Heart left ventricle (tissue), 16 donors: ENCODE data around the gene UBXN7. TPM values are rescaled to one million over a fixed set of nuclear protein-coding genes. Genes with fewer than 3 reads are reported as not detected.
"Not testable (repeated sequence)": the region's sequence is repeated elsewhere in the genome, so short reads cannot be mapped to it uniquely, and the experiment has no call there.

Source experiments
- ATAC-seq, 4 donors: fragments of 200-7000 bp; cut with Tn5 transposase; one replicate each; pipeline ENCODE4 v1.9.1; 2020 to 2022; ENCODE audit warnings: moderate library complexity in 4 of 4, mild to moderate bottlenecking in 3 of 4, moderate number of reproducible peaks in 1 of 4
- DNase-seq, 5 donors: peaks; one replicate each; pipeline ENCODE4 v3.0.0-alpha.2; 2020
- H3K27ac ChIP-seq, 12 donors: fragments of 200-600 bp; sonication (generic) in 4 of 12; one replicate each; pipeline versions ENCODE4 v1.5.0 to v1.8.0; 2016 to 2022; ENCODE audit warnings: mild to moderate bottlenecking in 2 of 12
- H3K27me3 ChIP-seq, 9 donors: fragments of 200-600 bp; sonication (generic) in 2 of 9; one replicate each; pipeline versions ENCODE4 v1.5.1 to v1.8.0; 2016 to 2022; ENCODE audit warnings: mild to moderate bottlenecking in 3 of 9
- H3K36me3 ChIP-seq, 9 donors: fragments of 200-600 bp; sonication (generic) in 2 of 9; one replicate each; pipeline versions ENCODE4 v1.5.0 to v1.8.0; 2018 to 2022; ENCODE audit warnings: mild to moderate bottlenecking in 2 of 9
- H3K4me1 ChIP-seq, 12 donors: fragments of 200-600 bp; sonication (generic) in 4 of 12; one replicate each; pipeline versions ENCODE4 v1.5.0 to v1.8.0; 2016 to 2022; ENCODE audit warnings: mild to moderate bottlenecking in 3 of 12
- H3K4me3 ChIP-seq, 12 donors: fragments of 200-600 bp; sonication (generic) in 4 of 12; one replicate each; pipeline versions ENCODE4 v1.5.0 to v1.8.0; 2017 to 2022; ENCODE audit warnings: mild to moderate bottlenecking in 9 of 12, moderate library complexity in 4 of 12
- H3K9me3 ChIP-seq, 12 donors: fragments of 200-600 bp; sonication (generic) in 4 of 12; one replicate each; pipeline versions ENCODE4 v1.5.0 to v1.8.0; 2016 to 2022; ENCODE audit warnings: mild to moderate bottlenecking in 1 of 12
- POLR2A ChIP-seq, 2 donors: fragments of 450-650 bp; IDR thresholded peaks; one replicate each; pipeline ENCODE4 v1.6.1; 2017; ENCODE audit warnings: antibody characterized with exemption in 2 of 2, mild to moderate bottlenecking in 2 of 2, moderate library complexity in 2 of 2
- whole genome bisulfite sequencing, 4 donors: extraction: QIAGEN DNeasy Blood & Tissue Kit in 2 of 4; methylation state at CpG; one replicate each; pipeline versions ENCODE4 v1.1.5 to v1.1.7; 2013 to 2018; 5-methylcytosine and 5-hydroxymethylcytosine counted together
- intact Hi-C, 10 donors: fragments of 100-400 bp; cut with DNase I; formaldehyde crosslinking; loops; one replicate each; pipeline versions ENCODE4 v1.11.1 to v1.14.2; 2022
- polyA plus RNA-seq, 2 donors: library from polyadenylated mRNA; stranded (reverse); fragments of 200-250 nt; gene quantifications; one replicate each; pipeline ENCODE4 v1.2.3, GENCODE V29; 2013
- total RNA-seq, 9 donors: library from RNA; depleted of rRNA in 2 of 9; stranded (reverse); fragments of >200 nt in 2 of 9; fragmentation: NEBNext Ultra II Directional in 3 of 9; extraction: Animal tissue kit (Norgen Biotek cat#: 25700) in 3 of 9; gene quantifications; one replicate each; pipeline versions ENCODE4 v1.1.0 to v1.2.4, GENCODE V29; 2016 to 2023
- TF ChIP-seq, protein P1 (sequence below), 12 donors: fragments of 200-600 bp; sonication (generic) in 4 of 12; IDR thresholded peaks; one replicate each; pipeline versions ENCODE4 v1.5.0 to v1.8.0; 2018 to 2022; ENCODE audit warnings: antibody characterized with exemption in 12 of 12, mild to moderate bottlenecking in 5 of 12
- donor health status: ischemic (EF 13 %, LVEDD 7.1; RV severe dilation, severe dysfunction).
- donor health status: healthy with polysubstance abuse.
- donor health status: DM: no; HTN: yes; CAD: no.
- donor health status: DM: no; HTN: no; CAD: no.
- donor health status: ischemic (EF 25% LVEDD 6.9; RV normal size, moderate dysfunction).
- donor health status: ischemic (EF 25% LVEDD 5.7; RV mildly dilated, moderate dysfunction).
- donor health status: healthy.
- donor health status: DM: yes; HTN: yes; CAD: no.
- donor health status: ischemic (EF 35%, LVEDD 5.7; RV mildly dilated, moderate dysfunction).
- donor health status: nonischemic (EF 11% LVEDD 7.7; RV severe dilation, severe dysfunction).
- donor health status: DM: yes; HTN: yes; CAD: no.
- donor health status: PGD.
- donor health status: ischemic (EF 29% LVEDD 5.4; RV normal size, mild dysfunction).
- donor health status: nonischemic (EF 23%, LVEDD 6.1; RV moderate dilation, normal function).

UBXN7 gene
- total and polyA plus RNA-seq, 11 donors = 6.9 to 50.2 (median 25.8) TPM

- TF ChIP-seq, protein P1, sequence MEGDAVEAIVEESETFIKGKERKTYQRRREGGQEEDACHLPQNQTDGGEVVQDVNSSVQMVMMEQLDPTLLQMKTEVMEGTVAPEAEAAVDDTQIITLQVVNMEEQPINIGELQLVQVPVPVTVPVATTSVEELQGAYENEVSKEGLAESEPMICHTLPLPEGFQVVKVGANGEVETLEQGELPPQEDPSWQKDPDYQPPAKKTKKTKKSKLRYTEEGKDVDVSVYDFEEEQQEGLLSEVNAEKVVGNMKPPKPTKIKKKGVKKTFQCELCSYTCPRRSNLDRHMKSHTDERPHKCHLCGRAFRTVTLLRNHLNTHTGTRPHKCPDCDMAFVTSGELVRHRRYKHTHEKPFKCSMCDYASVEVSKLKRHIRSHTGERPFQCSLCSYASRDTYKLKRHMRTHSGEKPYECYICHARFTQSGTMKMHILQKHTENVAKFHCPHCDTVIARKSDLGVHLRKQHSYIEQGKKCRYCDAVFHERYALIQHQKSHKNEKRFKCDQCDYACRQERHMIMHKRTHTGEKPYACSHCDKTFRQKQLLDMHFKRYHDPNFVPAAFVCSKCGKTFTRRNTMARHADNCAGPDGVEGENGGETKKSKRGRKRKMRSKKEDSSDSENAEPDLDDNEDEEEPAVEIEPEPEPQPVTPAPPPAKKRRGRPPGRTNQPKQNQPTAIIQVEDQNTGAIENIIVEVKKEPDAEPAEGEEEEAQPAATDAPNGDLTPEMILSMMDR (IDR thresholded peaks at IDR 0.05) = no peak
- TF ChIP-seq POLR2A (IDR thresholded peaks at IDR 0.05) = no peak
- ATAC-seq (no peak), DNase-seq (no peak)
- Histone ChIP-seq H3K27ac (no peak overlapping the region), H3K36me3 (peaks cover 0 to 93% (median 66%) of the 10 kb centered on the region in 9 donors), H3K9me3 (no peaks in the 10 kb centered on the region), H3K27me3 (no peaks in the 10 kb centered on the region), H3K4me1 (peaks cover 0 to 15% (median 0%) of the 10 kb centered on the region in 12 donors), H3K4me3 (no peak overlapping the region)
- WGBS, 4 donors = 61 to 72% (median 65%) methylated on average over 3 of the region's 3 CpGs
- intact Hi-C loops = no loop called here
Measured at GRCh38 chr3:196397941-196398340, 34.3 kb downstream of the UBXN7 start.

DNA sequence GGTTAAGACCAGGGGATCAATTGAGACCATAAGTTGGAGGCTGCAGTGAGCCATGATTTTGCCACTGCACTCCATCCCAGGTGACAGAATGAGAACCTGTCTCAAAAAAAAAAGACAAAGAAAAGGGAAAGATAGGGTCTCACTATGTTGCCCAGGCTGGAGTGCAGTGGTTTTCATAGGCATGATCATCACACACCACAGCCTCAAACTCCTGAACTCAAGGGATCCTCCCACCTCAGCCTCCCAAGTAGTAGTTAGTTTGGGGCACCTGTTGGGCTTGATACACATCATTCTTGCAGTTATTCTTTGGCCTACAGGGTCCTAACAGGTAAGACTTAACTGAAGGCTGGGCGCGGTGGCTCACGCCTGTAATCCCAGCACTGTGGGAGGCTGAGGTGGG, 42.1 kb downstream of the UBXN7 start:
- H3K4me1 ChIP-seq = peaks cover 0 to 6% (median 0%) of the 10 kb centered on the region in 12 donors
- H3K4me3 ChIP-seq = no peak overlapping the region
- no peaks in the 10 kb centered on the region for H3K27me3 ChIP-seq
- peaks cover 4 to 62% (median 56%) of the 10 kb centered on the region in 9 donors for H3K36me3 ChIP-seq
- intact Hi-C loops = no loop called here
- 98 to 100% (median 98%) methylated on average over 3 of the region's 3 CpGs for WGBS, 4 donors
- H3K9me3 ChIP-seq = peaks cover 0 to 13% (median 0%) of the 10 kb centered on the region in 12 donors
- no peak overlapping the region for H3K27ac ChIP-seq
- DNase-seq (no peak), ATAC-seq (no peak)
- TF ChIP-seq POLR2A (IDR thresholded peaks at IDR 0.05) = no peak
- TF ChIP-seq, protein P1 (IDR thresholded peaks at IDR 0.05) = no peak

GRCh38 chr3:196388956-196389355, 43.3 kb downstream of the UBXN7 start:
- Histone ChIP-seq H3K4me3 (no peak overlapping the region), H3K4me1 (peaks cover 0 to 6% (median 0%) of the 10 kb centered on the region in 12 donors), H3K36me3 (peaks cover 4 to 56% (median 50%) of the 10 kb centered on the region in 9 donors), H3K9me3 (peaks cover 0 to 13% (median 0%) of the 10 kb centered on the region in 12 donors), H3K27ac (no peak overlapping the region), H3K27me3 (no peaks in the 10 kb centered on the region)
- WGBS, 4 donors = 50 to 58% (median 56%) methylated on average over 3 of the region's 3 CpGs
- TF ChIP-seq POLR2A (IDR thresholded peaks at IDR 0.05) = no peak
- TF ChIP-seq, protein P1 (IDR thresholded peaks at IDR 0.05) = no peak
- DNase-seq (no peak), ATAC-seq (no peak)
- intact Hi-C loops = no loop called here

- Histone ChIP-seq H3K36me3 (peaks cover 4 to 47% (median 41%) of the 10 kb centered on the region in 9 donors), H3K9me3 (peaks cover 0 to 13% (median 0%) of the 10 kb centered on the region in 12 donors)
- H3K4me3 ChIP-seq, H3K27ac ChIP-seq, H3K4me1 ChIP-seq, H3K27me3 ChIP-seq, DNase-seq, ATAC-seq, intact Hi-C loops: not testable (repeated sequence)
- WGBS, 4 donors = 90 to 100% (median 98%) methylated on average over 2 of the region's 2 CpGs
Measured at GRCh38 chr3:196387941-196388340, 44.3 kb downstream of the UBXN7 start.

DNA sequence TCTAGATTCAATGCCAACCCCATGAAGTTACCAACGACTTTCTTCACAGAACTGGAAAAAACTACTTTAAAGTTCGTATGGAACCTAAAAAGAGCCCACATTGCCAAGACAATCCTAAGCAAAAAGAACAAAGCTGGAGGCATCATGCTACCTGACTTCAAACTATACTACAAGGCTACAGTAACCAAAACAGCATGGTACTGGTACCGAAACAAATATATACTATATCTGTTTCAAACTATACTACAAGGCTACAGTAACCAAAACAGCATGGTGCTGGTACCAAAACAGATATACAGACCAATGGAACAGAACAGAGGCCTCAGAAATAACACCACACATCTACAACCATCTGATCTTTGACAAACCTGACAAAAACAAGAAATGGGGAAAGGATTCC, 45.4 kb downstream of the UBXN7 start:
- intact Hi-C loops, H3K4me3 ChIP-seq, H3K4me1 ChIP-seq, H3K27ac ChIP-seq, DNase-seq, ATAC-seq, H3K27me3 ChIP-seq: not testable (repeated sequence)
- Histone ChIP-seq H3K36me3 (peaks cover 4 to 36% (median 30%) of the 10 kb centered on the region in 9 donors), H3K9me3 (peaks cover 0 to 13% (median 0%) of the 10 kb centered on the region in 12 donors)
- 97 to 100% (median 97%) methylated on average over 3 of the region's 3 CpGs for WGBS, 4 donors

GRCh38 chr3:196386034-196386433, 46.2 kb downstream of the UBXN7 start:
- intact Hi-C loops, H3K27ac ChIP-seq: not testable (repeated sequence)
- 41 to 71% (median 47%) methylated on average over 6 of the region's 6 CpGs for WGBS, 4 donors

GRCh38 chr3:196385446-196385845, 46.8 kb downstream of the UBXN7 start:
- ATAC-seq, H3K4me3 ChIP-seq, intact Hi-C loops, H3K27ac ChIP-seq, H3K27me3 ChIP-seq, H3K4me1 ChIP-seq, DNase-seq: not testable (repeated sequence)
- 94 to 99% (median 96%) methylated on average over 7 to 25 of the region's 25 CpGs for WGBS, 4 donors
- peaks cover 0 to 13% (median 0%) of the 10 kb centered on the region in 12 donors for H3K9me3 ChIP-seq
- H3K36me3 ChIP-seq = peaks cover 3 to 35% (median 18%) of the 10 kb centered on the region in 9 donors

More at GRCh38 chr3:196386034-196386433, 46.2 kb downstream of the UBXN7 start:
- H3K4me3 ChIP-seq, ATAC-seq, H3K4me1 ChIP-seq, H3K27me3 ChIP-seq, DNase-seq: not testable (repeated sequence)
- Histone ChIP-seq H3K9me3 (peaks cover 0 to 13% (median 0%) of the 10 kb centered on the region in 12 donors), H3K36me3 (peaks cover 4 to 35% (median 23%) of the 10 kb centered on the region in 9 donors)
